K562 (cell line): ENCODE data around the gene EGLN3. TPM values are rescaled to one million over a fixed set of nuclear protein-coding genes. Genes with fewer than 3 reads are reported as not detected.

Experiments
- ATAC-seq: fragments of 200-7000 bp; cut with Tn5 transposase; 3 replicates; pipeline ENCODE4 v1.9.1; 2020; ENCODE audit warnings: moderate library complexity
- BruUV-seq: library from RNA; stranded (reverse); fragments of 400-500 nt; replicated peaks from 2 replicates; lab custom pipeline; 2021; lab: Mats Ljungman, UMichigan
- CTCF ChIA-PET: fragments of 300-600 bp; formaldehyde crosslinking; extraction: SDS; loops from one replicate; lab custom pipeline; 2021; ENCODE audit warnings: low intra/inter-chr PET ratio; lab: Yijun Ruan, JAX
- POLR2A ChIA-PET: fragments of 300-600, 350-650 bp; sonication (Branson Sonifier 250); formaldehyde crosslinking; extraction: SDS; loops from one replicate; lab custom pipeline; 2021; ENCODE audit warnings: antibody characterized with exemption, inconsistent platforms; lab: Yijun Ruan, JAX
- DNase-seq, 4 experiments: peaks; one replicate each; pipeline versions ENCODE4 v3.0.0 to v3.0.0-alpha.2; 2011 to 2018; ENCODE audit warnings: low spot score in 3 of 4, mixed read lengths in 3 of 4; ENCODE audit errors: extremely low read depth in 1 of 4
- FAIRE-seq: peaks from 2 replicates; lab custom pipeline; 2011; peaks lifted over from hg19 to GRCh38; lab: Jason Lieb, UNC
- H2AFZ ChIP-seq: 2 replicates; pipeline ENCODE4 v1.6.0; 2011; ENCODE audit warnings: low read depth, low read length, control low read depth, inconsistent platforms
- H3K27ac ChIP-seq: fragments of 200-600 bp; 3 replicates; pipeline ENCODE4 v1.8.0; 2011; ENCODE audit warnings: low read depth, mild to moderate bottlenecking, control low read depth, inconsistent platforms, low read length, moderate library complexity, mixed read lengths; ENCODE audit errors: extremely low read depth
- H3K27me3 ChIP-seq, 2 experiments: fragments of 300-600 bp in 1 of 2; 2 replicates in 1 of 2; 3 replicates in 1 of 2; pipeline versions ENCODE4 v1.6.0 to v1.8.0; 2011; ENCODE audit warnings: inconsistent platforms in 2 of 2, low read length in 2 of 2, mild to moderate bottlenecking in 1 of 2, mixed read lengths in 1 of 2, moderate library complexity in 1 of 2; ENCODE audit not compliant: control insufficient read depth in 2 of 2, insufficient read depth in 2 of 2
- H3K36me3 ChIP-seq: fragments of 300-600 bp; 3 replicates; pipeline ENCODE4 v1.8.0; 2011; ENCODE audit warnings: mild to moderate bottlenecking, low read length, inconsistent platforms; ENCODE audit not compliant: control insufficient read depth, insufficient read depth
- H3K4me1 ChIP-seq, 2 experiments: fragments of 200-600 bp in 1 of 2; replicated peaks in 1 of 2; 2 replicates in 1 of 2; 3 replicates in 1 of 2; pipeline versions ENCODE4 v1.5.1 to v1.8.0; 2011; ENCODE audit warnings: inconsistent platforms in 2 of 2, low read length in 2 of 2, mild to moderate bottlenecking in 1 of 2, mixed read lengths in 1 of 2, moderate library complexity in 1 of 2; ENCODE audit not compliant: control insufficient read depth in 2 of 2, insufficient read depth in 2 of 2
- H3K4me2 ChIP-seq: 2 replicates; pipeline ENCODE4 v1.6.1; 2011; ENCODE audit warnings: low read length, control low read depth, inconsistent platforms, mixed read lengths; ENCODE audit not compliant: insufficient read depth
- H3K4me3 ChIP-seq: fragments of 200-600 bp; sonication (generic), shearing (Covaris generic); 2 replicates; pipeline ENCODE4 v1.5.1; 2016; ENCODE audit warnings: control low read depth, inconsistent platforms
- H3K79me2 ChIP-seq: fragments of 200-600 bp; 3 replicates; pipeline ENCODE4 v1.8.0; 2011; ENCODE audit warnings: low read length, inconsistent platforms; ENCODE audit not compliant: control insufficient read depth, insufficient read depth
- H3K9ac ChIP-seq, 2 experiments: 2 replicates each; pipeline versions ENCODE4 v1.6.0 to v1.6.1; 2011; ENCODE audit warnings: low read depth in 2 of 2, low read length in 2 of 2, control low read depth in 1 of 2, inconsistent platforms in 1 of 2, mild to moderate bottlenecking in 1 of 2, mixed read lengths in 1 of 2; ENCODE audit not compliant: insufficient read depth in 1 of 2
- H3K9me1 ChIP-seq: one replicate; pipeline ENCODE4 v1.6.0; 2011; ENCODE audit warnings: inconsistent platforms, mild to moderate bottlenecking, low read length, moderate library complexity; ENCODE audit not compliant: control insufficient read depth, insufficient read depth
- H3K9me3 ChIP-seq: replicated peaks from 2 replicates; pipeline ENCODE4 v1.5.1; 2011; ENCODE audit warnings: low read depth, low read length, inconsistent platforms; ENCODE audit not compliant: control insufficient read depth, insufficient read depth
- H4K20me1 ChIP-seq: replicated peaks from 2 replicates; pipeline ENCODE4 v1.6.1; 2011; ENCODE audit warnings: low read length, inconsistent platforms, mixed read lengths; ENCODE audit not compliant: control insufficient read depth, insufficient read depth
- ARNT ChIP-seq, 2 experiments: fragments of 450-650 bp; IDR thresholded peaks; 2 replicates each; pipeline ENCODE4 v1.6.1; 2016; ENCODE audit warnings: mild to moderate bottlenecking in 1 of 2
- CREM ChIP-seq: IDR thresholded peaks from 2 replicates; pipeline ENCODE4 v1.6.1; 2014; ENCODE audit warnings: antibody characterized with exemption, low read depth
- HDAC6 ChIP-seq: IDR thresholded peaks from 2 replicates; pipeline ENCODE4 v1.6.1; 2012; ENCODE audit warnings: low read depth, mild to moderate bottlenecking, control low read depth, inconsistent platforms, low read length, moderate library complexity
- KDM1A ChIP-seq, 2 experiments: fragments of 450-650 bp; IDR thresholded peaks; 2 replicates each; pipeline ENCODE4 v1.6.1; 2016; ENCODE audit warnings: mild to moderate bottlenecking in 2 of 2
- MYC ChIP-seq, 2 experiments: fragments of 250-450 bp in 1 of 2; sonication (Bioruptor Pico) in 1 of 2; IDR thresholded peaks; 2 replicates each; pipeline versions ENCODE4 v1.5.1 to v1.6.1; 2012 to 2021; ENCODE audit warnings: low read depth in 2 of 2, borderline replicate concordance in 1 of 2, improper control_type of control experiment in 1 of 2, low read length in 1 of 2, mild to moderate bottlenecking in 1 of 2, moderate library complexity in 1 of 2
- NCOA6 ChIP-seq: fragments of 450-650 bp; IDR thresholded peaks from 2 replicates; pipeline ENCODE4 v1.6.1; 2017; ENCODE audit warnings: mild to moderate bottlenecking
- NFYB ChIP-seq: IDR thresholded peaks from 2 replicates; pipeline ENCODE4 v1.6.1; 2011; ENCODE audit warnings: mild to moderate bottlenecking, moderate library complexity; ENCODE audit not compliant: insufficient read length; ENCODE audit errors: extremely low read depth
- NR3C1 ChIP-seq: sonication (generic); formaldehyde crosslinking; IDR thresholded peaks from 2 replicates; pipeline ENCODE4 v1.8.1; 2022; ENCODE audit warnings: missing genetic modification reagents
- PHF21A ChIP-seq: fragments of 450-650 bp; IDR thresholded peaks from 2 replicates; pipeline ENCODE4 v1.6.1; 2017; ENCODE audit warnings: low read depth, borderline replicate concordance
- POLR3G ChIP-seq: IDR thresholded peaks from 2 replicates; pipeline ENCODE4 v1.6.1; 2011; ENCODE audit not compliant: insufficient read length, insufficient replicate concordance; ENCODE audit errors: extremely low read depth
- RBBP5 ChIP-seq: fragments of 200-600 bp; sonication (generic); IDR thresholded peaks from 2 replicates; pipeline ENCODE4 v1.6.1; 2012; ENCODE audit warnings: borderline replicate concordance, mild to moderate bottlenecking, low read length, control low read depth, inconsistent platforms; ENCODE audit not compliant: insufficient read depth, poor library complexity, severe bottlenecking
- RBM25 ChIP-seq: fragments of 200-400 bp; formaldehyde crosslinking; IDR thresholded peaks from 2 replicates; pipeline ENCODE4 v1.6.1; 2018; ENCODE audit warnings: low read length, low read depth, moderate library complexity; ENCODE audit not compliant: severe bottlenecking
- SMAD4 ChIP-seq: fragments of 250-450 bp; sonication (Bioruptor Pico); conservative IDR thresholded peaks from 2 replicates; pipeline ENCODE4 v1.8.0; 2021; ENCODE audit warnings: inconsistent platforms, mild to moderate bottlenecking, moderate library complexity
- SMC3 ChIP-seq: conservative IDR thresholded peaks from 2 replicates; pipeline ENCODE4 v1.6.1; 2011; ENCODE audit warnings: low read depth, low read length, improper control_type of control experiment; ENCODE audit not compliant: insufficient read depth
- TAF1 ChIP-seq: IDR thresholded peaks from 2 replicates; pipeline ENCODE4 v1.6.1; 2011; ENCODE audit warnings: mild to moderate bottlenecking, low read length, moderate library complexity; ENCODE audit not compliant: insufficient read depth, control insufficient read depth, severe bottlenecking; ENCODE audit errors: extremely low read depth
- ZFP36 ChIP-seq: fragments of 150-350 bp; IDR thresholded peaks from 2 replicates; pipeline ENCODE4 v1.6.1; 2018; ENCODE audit warnings: low read length, low read depth; ENCODE audit not compliant: partially characterized antibody
- ZNF197 ChIP-seq: fragments of 200-800 bp; sonication (Bioruptor generic); IDR thresholded peaks from 2 replicates; pipeline ENCODE4 v1.6.1; 2016; ENCODE audit warnings: low read depth, missing genetic modification characterization, missing compliant biosample characterization
- ZNF224 ChIP-seq: sonication (generic); formaldehyde crosslinking; IDR thresholded peaks from 2 replicates; pipeline ENCODE4 v1.8.0; 2022; ENCODE audit warnings: mild to moderate bottlenecking, missing genetic modification reagents
- ZNF253 ChIP-seq: fragments of 250-450 bp; sonication (Bioruptor Pico); conservative IDR thresholded peaks from 2 replicates; pipeline ENCODE4 v1.6.1; 2021; ENCODE audit warnings: mild to moderate bottlenecking
- ZNF561 ChIP-seq: fragments of 450-650 bp; formaldehyde crosslinking; conservative IDR thresholded peaks from 2 replicates; pipeline ENCODE4 v1.4.0; 2020; ENCODE audit warnings: mild to moderate bottlenecking, moderate library complexity
- ZNF583 ChIP-seq: fragments of 250-450 bp; sonication (Bioruptor Pico); IDR thresholded peaks from 2 replicates; pipeline ENCODE4 v1.4.0; 2020
- ZNF699 ChIP-seq: fragments of 250-450 bp; sonication (Bioruptor Pico); IDR thresholded peaks from 2 replicates; pipeline ENCODE4 v1.8.0; 2021; ENCODE audit warnings: mild to moderate bottlenecking, moderate library complexity; ENCODE audit not compliant: insufficient replicate concordance
- WGBS: fragments of 100-300 bp; shearing (Covaris generic); methylation state at CpG from one replicate; pipeline ENCODE4 v1.1.6; 2016; ENCODE audit warnings: low coverage, mixed read lengths; ENCODE audit not compliant: insufficient coverage; ENCODE audit errors: missing lambda C conversion rate; 5-methylcytosine and 5-hydroxymethylcytosine counted together
- in situ Hi-C: fragments of 300-500 bp; cut with MboI; formaldehyde crosslinking; loops from 4 replicates; pipeline ENCODE4 v1.15.0; 2018; ENCODE audit warnings: inconsistent platforms, mixed read lengths
- intact Hi-C: fragments of 100-400 bp; cut with micrococcal nuclease; formaldehyde crosslinking; loops from 2 replicates; pipeline ENCODE4 v1.14.2; 2022
- polyA plus RNA-seq, 8 experiments: library from polyadenylated mRNA; depleted of rRNA in 4 of 8; stranded (reverse) in 5 of 8; unstranded in 3 of 8; fragments of >200 nt; fragmentation: Nextera tagmentation in 2 of 8; fragmentation: Illumina TruSeq in 1 of 8; extraction: Ambion mirVana in 2 of 8; extraction: Trizol in 1 of 8; gene quantifications; 2 replicates each; pipeline versions ENCODE4 v1.2.1 to v1.2.3, GENCODE V29; 2011 to 2014; ENCODE audit warnings: inconsistent platforms in 1 of 8, missing spikeins in 1 of 8
- total RNA-seq, 7 experiments: library from RNA; depleted of rRNA in 6 of 7; stranded (reverse); fragments of >200 nt in 6 of 7; fragmentation: Illumina TruSeq in 2 of 7; extraction: Trizol in 2 of 7; gene quantifications; 2 replicates each; pipeline versions ENCODE4 v1.2.1 to v1.2.3, GENCODE V29; 2011 to 2021; ENCODE audit warnings: low replicate concordance in 1 of 7
- TF ChIP-seq, protein P1 (sequence below): fragments of 450-650 bp; formaldehyde crosslinking; IDR thresholded peaks from 2 replicates; pipeline ENCODE4 v1.4.0; 2022; ENCODE audit warnings: mild to moderate bottlenecking, moderate library complexity
- TF ChIP-seq, protein P2 (sequence below): sonication (generic); IDR thresholded peaks from 2 replicates; pipeline ENCODE4 v1.6.1; 2016

Gene EGLN3
- total and polyA plus RNA-seq, 9 of the 15 experiments (the other 6 are each of a cell fraction or from before 2014, with no cell fraction given) = 2.5 to 87.6 (median 5.8) TPM

DNA sequence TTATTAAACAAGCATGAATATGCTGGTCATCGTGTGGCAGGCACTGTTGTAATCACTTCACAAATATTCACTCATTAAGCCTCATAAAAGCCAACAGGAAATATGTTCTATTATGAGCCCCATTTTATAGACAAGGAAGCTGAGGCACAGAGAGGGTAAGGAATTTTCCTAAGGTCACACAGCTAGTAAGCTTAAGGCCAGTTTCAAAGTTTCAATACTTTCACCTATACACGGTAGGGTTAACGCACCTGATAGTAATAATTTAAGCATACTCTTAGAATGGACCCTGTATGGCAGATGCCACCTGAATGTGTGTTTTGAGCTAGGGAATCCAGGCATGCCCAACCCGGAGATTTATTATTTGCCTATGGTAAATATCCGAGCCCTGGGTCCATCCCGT, 39.8 kb downstream of the EGLN3 start:
- no peaks in the 10 kb centered on the region for H3K9me3 ChIP-seq
- H4K20me1 ChIP-seq = no peaks in the 10 kb centered on the region
- H3K9me1 ChIP-seq = no peaks in the 10 kb centered on the region
- ATAC-seq = no peak
- H3K27me3 ChIP-seq = no peaks in the 10 kb centered on the region
- H3K27ac ChIP-seq = no peak overlapping the region
- H2AFZ ChIP-seq = no peak overlapping the region
- no peak overlapping the region for H3K4me2 ChIP-seq
- 67% methylated on average over 6 of the region's 6 CpGs for WGBS
- no TSS peak for BruUV-seq
- no peak for DNase-seq
- CTCF ChIA-PET = no interaction called here
- intact Hi-C loops (no loop called here), in situ Hi-C loops (no loop called here)
- POLR2A ChIA-PET = no interaction called here
- peaks cover 11 to 22% of the 10 kb centered on the region in 2 experiments; a peak in 3 of 5 replicates for H3K4me1 ChIP-seq
- no peaks in the 10 kb centered on the region; the same call in 2 of the 3 replicates for H3K36me3 ChIP-seq
- peaks cover 1% of the 10 kb centered on the region; the same call in 2 of the 3 replicates for H3K79me2 ChIP-seq
- no peak overlapping the region for H3K4me3 ChIP-seq
- H3K9ac ChIP-seq = no peak overlapping the region
- no peak for FAIRE-seq
- TF ChIP-seq ZNF583 = no peak
- TF ChIP-seq KDM1A (IDR thresholded peaks at IDR 0.05) = peak in 1 of 2 experiments; percentile 65; a peak in 2 of 4 replicates
- no peak for TF ChIP-seq RBBP5
- TF ChIP-seq POLR3G = no peak
- TF ChIP-seq ZNF224 (CRISPR knock-in tag) = no peak
- TF ChIP-seq NFYB = no peak
- no peak for TF ChIP-seq ZNF561 (CRISPR knock-in tag)
- TF ChIP-seq SMC3 = no peak
- peak; percentile 90 for TF ChIP-seq RBM25
- no peak for TF ChIP-seq SMAD4 (CRISPR knock-in tag)
- no peak for TF ChIP-seq NR3C1
- no peak for TF ChIP-seq ZNF699 (CRISPR knock-in tag)
- no peak for TF ChIP-seq ZNF197 (CRISPR knock-in tag)
- TF ChIP-seq, protein P1, sequence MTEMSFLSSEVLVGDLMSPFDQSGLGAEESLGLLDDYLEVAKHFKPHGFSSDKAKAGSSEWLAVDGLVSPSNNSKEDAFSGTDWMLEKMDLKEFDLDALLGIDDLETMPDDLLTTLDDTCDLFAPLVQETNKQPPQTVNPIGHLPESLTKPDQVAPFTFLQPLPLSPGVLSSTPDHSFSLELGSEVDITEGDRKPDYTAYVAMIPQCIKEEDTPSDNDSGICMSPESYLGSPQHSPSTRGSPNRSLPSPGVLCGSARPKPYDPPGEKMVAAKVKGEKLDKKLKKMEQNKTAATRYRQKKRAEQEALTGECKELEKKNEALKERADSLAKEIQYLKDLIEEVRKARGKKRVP (CRISPR knock-in tag) = no peak
- no peak for TF ChIP-seq MYC (IDR thresholded peaks at IDR 0.05; ENCODE audit: low read depth, low read length)
- TF ChIP-seq MYC (CRISPR knock-in tag; IDR thresholded peaks at IDR 0.05; ENCODE audit: borderline replicate concordance, low read depth) = no peak
- TF ChIP-seq, protein P2, sequence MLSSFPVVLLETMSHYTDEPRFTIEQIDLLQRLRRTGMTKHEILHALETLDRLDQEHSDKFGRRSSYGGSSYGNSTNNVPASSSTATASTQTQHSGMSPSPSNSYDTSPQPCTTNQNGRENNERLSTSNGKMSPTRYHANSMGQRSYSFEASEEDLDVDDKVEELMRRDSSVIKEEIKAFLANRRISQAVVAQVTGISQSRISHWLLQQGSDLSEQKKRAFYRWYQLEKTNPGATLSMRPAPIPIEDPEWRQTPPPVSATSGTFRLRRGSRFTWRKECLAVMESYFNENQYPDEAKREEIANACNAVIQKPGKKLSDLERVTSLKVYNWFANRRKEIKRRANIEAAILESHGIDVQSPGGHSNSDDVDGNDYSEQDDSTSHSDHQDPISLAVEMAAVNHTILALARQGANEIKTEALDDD = no peak
- TF ChIP-seq HDAC6 = no peak
- no peak for TF ChIP-seq NCOA6
- no peak for TF ChIP-seq PHF21A
- TF ChIP-seq CREM = no peak
- TF ChIP-seq ZNF253 = no peak
- TF ChIP-seq ARNT (IDR thresholded peaks at IDR 0.05) = no peak
- no peak for TF ChIP-seq TAF1
- TF ChIP-seq ZFP36 = peak; percentile 69
